Activated CD8-positive, alpha-beta memory T cell treated with anti-CD3 and anti-CD28 coated beads, Interleukin-2, amount 50 U/mL, for 4 hours (primary cell): ENCODE measurements around the gene ARHGAP15.

Experiments used
- DNase-seq: peaks from one replicate; pipeline ENCODE4 v3.0.0-alpha.2; 2020

ARHGAP15 gene

DNA sequence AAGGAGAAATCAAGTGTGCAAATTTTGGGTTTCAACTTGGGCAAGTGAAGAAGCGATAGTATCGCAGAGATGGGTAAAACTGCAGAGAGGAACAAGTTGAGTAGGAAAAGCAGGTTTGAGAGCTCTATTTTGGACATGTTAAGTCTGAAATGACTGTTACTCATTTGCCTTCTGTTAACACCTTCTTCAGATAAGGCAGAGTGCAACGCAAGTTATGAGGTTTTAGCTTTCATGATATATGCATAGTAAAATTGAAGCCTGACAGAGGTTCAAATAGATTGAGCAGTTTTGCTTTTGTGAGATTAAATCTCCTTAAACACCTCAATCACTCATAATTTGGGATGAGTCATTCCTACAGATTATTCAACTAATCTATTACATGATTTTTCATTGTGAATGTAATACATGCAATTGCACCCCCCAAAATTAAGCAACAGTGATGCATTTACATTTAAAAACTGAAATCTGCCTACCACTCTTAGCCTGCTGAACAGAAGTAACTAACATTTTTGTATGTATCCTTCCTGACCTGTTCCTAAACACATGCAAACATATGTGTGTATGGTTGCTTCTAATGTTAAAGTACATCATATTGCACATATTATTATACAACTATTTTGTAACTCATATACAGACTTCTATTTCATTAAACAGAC lies 575.4 kb downstream of the ARHGAP15 start:
- no peak for DNase-seq

DNA sequence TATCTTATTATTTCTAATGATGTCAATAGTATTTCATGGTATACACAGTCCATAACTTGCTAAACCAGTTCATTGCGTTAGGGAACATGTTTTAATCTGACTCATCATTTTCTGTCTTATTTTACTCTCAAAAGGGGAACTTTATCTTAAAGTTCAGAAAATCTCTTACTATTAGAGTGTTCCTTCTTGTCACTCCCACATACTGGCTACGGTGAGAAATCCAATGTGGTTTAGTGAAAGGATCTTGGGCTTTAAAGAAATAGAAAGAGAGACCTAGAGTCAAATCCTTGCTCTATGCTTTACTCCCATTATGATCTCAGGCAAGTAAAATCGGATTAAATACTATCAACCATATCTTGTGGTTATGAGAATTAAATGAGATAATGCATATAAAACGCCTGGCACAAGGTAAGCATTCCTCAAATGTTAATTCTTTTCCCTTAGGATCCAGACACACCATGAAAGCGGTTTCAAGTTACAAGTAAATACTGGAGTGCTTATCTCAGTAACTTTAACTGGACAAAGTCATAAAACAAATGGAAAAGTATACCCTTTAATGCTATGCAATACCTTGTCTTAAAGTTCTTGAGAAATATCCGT lies 576.0 kb downstream of the ARHGAP15 start:
- DNase-seq, result no peak

DNA sequence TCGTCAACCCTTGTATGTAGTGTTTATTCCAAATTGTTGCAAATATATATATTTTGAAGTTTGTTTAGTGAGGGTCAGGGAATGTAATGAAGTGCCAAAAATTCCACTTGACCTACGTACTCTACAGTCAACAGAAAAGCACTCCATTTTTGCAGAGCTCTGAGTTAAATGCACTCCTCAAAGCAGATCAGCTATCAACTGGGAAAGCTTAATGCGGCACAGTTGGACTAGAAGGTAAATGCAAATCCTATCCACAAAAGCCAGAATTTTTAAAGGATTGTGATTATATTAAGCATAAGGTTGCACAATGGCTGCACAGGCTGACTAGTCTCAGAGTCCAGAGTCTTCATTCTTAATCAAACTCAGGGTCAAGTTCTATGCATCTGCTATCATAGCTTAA lies 577.1 kb downstream of the ARHGAP15 start:
- no peak for DNase-seq

DNA sequence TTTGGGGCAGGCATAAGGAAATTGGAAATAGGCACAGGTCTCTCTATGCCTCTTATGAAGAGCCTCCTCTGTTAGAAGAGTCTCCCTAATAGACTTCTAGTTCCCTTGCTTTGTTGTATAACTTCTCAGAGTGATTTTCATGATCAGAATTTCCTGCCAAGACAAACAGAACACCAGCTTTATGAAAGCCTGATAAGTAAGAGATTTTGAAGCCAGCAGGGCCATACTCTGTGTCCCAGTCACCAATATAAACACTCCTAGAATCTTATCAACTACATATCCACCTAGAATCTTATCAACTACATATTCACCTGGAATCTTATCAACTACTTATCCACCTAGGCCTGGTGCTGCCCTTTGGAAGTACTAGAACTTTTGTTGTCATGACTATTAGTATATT lies 579.5 kb downstream of the ARHGAP15 start:
- DNase-seq, result no peak

DNA sequence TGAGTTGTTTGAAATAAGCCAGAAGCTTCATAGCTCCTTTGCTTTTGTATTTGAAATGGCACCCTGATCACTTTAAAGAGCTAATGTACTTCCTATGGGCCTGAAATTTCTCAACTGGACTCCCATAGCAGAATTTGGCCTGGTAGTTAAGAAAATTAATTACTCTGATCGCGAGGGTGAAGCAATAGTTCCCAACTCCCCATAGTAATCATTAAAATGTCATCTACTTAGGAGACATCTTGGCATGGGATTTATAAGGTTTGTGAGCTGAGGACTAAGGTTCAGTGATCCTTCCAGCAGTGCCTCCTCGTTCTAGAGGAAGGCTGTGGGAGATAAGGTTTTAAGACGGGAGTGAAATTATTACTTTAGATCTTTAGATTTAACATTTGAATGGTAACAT lies 581.0 kb downstream of the ARHGAP15 start:
- DNase-seq, result no peak

DNA sequence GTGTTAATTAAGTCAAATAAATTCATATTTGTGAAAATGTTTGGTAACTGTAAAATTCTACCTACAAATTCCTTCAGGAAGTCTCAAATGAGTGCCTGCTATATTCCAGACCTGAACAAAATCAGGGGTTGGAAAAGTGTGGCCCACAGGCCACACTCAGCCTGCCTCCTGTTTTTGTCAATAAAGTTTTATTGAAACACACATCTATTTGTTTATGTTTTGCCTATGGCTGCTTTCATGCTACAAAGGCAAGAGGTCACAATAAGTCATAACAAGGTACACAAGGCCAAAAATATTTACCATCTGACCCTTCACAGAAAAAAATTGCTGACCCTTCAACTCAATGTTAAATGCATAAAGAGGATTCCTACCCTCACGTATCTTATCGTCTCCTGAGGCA lies 581.7 kb downstream of the ARHGAP15 start:
- DNase-seq, result no peak

DNA sequence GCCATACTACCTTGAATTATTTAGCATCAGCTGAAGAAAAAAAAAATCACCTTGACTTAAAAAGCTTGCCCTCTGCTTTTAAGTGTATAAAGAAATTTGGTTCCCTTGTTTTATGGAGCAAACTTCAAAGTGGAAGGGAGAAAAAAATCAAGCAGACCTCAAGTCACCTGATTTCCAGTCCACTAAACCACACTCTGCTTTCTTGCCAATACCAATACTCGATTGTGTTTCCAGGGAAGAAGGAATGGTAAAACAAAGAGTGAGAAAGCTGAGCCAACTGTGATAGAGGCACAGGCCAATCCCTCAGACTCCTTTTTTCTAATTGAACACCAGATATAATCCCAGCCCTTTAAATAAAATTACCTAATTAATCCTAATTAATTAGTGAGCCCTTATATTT lies 587.3 kb downstream of the ARHGAP15 start:
- DNase-seq, result no peak

DNA sequence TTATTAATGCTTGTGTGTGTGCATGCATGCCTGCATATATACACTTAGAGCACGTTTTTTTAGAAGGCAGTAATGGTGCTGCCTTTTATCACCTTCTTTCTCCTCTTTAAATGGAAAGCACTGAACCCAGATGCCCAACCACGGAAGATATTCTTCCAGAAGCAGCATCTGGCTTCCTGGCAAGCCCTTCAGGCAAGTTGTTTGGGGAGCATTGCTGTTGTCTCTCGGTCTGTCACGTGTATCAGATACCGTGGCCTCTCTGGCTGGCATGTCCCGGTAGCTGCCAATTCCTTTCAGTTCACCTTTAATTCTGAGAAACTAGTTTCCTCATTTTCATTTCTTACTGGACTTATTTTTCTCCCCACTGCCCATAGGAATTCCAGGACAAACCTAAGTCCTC lies 587.8 kb downstream of the ARHGAP15 start:
- no peak for DNase-seq

DNA sequence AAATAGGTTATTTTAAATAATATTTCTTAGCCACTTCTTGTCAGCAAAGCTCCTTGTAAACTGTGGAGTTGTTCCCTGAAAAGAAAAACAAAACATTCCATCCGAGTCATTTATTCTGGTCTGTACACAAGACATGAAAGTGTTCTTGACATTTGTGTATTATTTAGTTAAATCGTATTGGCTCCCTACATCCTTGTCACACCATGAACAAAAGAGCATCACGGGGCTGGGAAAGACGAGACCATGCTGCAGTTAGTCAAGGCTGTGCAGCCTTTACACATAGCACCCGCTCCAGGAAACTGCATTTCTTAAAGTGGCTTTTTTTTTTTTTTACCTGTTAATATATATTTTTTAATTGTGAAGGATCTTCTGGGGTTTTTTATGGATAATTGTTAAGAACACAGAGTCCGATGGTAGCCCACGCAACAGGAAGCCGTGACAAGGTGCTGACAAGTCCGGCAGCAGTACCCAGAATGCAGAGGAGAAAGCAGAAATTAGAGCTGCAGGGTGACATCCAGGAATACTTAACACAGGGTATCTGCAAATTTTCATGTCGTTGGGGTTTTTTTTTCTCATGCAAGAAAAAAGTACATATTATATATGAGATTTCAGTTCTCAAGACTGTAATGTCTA lies 588.4 kb downstream of the ARHGAP15 start:
- no peak for DNase-seq

DNA sequence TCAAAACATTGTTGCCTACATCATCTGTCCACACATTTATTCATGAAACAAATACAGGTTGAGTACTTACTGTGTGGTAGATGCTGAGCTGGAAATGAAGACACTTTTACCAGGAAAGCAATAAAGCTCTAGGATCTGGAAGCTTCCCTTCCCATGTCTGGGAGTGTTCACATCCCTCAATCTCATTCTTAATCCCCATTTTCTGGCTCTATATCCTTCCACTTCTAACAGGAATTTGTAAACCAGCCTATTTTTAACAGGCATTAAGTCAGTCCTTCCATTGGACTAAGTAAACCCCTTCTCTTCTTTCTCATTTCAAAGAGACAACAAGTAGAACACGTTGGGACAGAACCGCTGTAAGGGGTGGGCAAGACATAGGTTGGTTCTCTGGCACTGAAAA lies 589.5 kb downstream of the ARHGAP15 start:
- DNase-seq, result no peak

DNA sequence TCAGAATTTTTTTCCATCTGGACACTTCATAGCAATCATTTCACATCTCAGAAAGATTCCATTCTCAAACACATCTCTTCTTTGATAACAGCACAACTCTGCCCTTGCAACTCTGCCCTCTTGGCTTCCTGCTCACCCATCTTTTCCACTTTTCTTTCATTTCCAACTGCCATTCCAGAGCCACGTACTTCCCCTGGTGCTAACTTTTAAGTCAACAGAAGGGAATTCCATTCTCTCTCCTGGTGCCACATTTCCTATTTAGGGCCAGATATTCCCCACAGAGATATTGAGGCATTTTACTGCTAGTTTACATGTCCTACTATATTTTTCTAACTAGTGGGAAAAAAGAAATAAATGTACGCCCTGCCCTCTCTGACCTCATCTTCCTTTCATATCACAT lies 590.2 kb downstream of the ARHGAP15 start:
- DNase-seq, result no peak

DNA sequence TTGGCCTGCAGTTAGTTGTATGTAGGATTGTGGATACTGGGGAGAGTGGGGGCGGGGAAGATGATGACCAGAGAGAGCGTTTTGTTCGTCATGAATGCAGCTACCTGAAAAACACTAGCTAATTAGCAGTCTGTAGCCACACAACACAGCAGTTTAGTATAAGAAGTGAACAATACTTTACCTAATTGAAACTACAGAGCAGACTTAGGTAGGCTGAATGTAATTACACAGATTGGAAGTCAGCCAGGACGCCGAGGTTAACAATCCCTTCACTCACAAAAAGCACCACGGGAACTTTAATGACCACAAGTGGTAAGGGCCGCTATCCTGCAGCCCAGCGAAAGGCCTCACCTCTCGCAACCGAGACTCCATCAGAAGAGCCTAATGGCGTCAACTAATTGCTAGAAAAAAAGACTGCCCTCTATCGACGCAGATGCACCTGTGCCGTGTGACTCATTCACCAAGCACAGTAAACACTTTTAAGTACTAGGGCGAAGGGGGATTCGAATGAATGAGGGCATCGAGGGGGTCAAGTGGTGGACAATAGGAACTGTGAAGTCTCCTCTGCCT lies 591.0 kb downstream of the ARHGAP15 start:
- DNase-seq, result no peak

DNA sequence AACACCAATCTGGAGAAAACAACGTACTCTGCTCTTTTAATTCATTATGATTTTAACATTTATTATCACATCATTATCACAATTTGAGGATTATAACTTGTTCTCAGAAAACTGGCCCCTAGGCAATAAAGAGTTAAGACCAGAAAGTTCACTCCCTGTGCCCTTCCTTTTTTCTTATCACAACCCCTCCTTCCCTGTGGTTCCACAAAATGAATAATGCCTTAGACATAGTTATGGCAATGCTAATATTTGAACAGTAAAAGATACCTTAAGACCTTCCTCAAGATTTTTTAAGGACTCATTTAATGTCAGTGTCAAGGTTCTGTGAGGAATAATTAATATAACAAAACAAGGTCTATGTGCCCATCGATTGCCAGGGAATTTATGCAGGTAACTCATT lies 596.2 kb downstream of the ARHGAP15 start:
- DNase-seq, result no peak

DNA sequence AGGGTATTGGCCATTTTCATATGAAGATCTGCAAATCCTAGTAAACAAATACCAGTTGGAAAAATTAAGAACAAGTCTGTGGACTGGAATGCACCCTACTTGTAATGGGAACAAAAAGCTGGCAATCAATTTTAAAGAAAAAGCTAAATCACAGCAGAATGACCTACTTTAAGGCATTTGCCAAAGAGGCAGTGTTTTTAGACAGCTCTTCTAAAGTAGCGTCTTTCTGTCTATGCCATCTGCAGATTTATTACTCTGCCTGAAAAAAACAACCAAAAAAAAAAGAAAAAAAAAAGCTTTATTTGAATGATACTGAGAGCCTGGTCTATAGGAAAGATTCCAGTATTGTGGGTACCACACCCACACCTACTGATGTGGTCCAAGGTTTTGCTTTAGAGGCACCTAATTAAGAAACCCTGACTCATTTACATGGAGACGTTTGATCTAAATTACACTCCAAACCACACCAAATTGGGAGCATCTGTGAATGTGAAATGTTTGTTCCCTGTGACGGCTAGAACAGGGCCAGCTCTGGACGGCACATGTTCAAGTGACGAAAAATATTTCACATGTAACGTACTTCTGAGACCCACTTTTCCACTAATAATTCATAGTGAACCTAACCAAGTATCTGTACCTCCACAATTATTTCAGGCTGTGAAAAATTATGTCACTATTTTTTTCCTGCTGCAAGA lies 597.1 kb downstream of the ARHGAP15 start:
- DNase-seq, result no peak

DNA sequence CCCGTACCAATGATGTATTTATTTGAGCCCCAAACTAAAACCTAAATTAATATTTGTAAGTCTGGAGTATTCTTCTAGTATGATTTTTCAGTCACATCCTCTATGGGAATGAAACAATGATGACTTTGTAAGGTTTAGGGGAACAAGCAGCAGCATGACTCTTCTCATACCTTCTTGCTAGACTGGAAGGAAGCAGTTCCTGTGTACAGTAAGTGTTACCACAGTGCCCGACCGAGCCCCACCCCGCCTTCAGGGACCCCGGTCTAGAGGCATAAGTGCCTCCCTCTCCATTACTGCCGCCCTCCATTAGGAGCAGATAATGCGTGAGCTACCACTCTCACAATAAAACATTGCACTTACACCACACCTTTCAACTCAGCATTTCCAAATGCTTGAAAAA lies 599.3 kb downstream of the ARHGAP15 start:
- no peak for DNase-seq

DNA sequence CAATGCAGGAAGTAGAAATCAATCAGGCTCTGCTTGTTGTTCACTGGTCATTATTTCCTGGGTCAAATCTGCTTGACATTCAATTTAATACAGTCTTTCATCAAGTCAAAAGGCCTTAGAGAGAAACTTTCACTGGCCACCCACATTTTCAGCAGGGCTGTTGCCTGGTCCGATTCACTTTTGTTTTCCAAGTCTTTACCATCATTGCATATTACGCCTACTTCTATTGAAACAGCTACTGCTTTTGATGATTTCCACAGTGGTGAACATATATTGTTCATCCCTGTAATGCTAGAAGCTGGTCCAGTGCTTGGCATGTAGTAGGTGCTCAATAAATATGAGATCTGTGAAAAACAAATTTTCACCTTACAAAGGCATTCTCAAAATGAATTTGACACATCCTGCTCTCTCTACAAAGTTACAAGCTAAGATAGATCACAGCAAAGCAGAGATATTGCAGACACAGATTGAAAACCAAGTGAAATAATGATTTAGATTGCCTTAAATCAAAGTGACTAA lies 600.1 kb downstream of the ARHGAP15 start:
- no peak for DNase-seq

DNA sequence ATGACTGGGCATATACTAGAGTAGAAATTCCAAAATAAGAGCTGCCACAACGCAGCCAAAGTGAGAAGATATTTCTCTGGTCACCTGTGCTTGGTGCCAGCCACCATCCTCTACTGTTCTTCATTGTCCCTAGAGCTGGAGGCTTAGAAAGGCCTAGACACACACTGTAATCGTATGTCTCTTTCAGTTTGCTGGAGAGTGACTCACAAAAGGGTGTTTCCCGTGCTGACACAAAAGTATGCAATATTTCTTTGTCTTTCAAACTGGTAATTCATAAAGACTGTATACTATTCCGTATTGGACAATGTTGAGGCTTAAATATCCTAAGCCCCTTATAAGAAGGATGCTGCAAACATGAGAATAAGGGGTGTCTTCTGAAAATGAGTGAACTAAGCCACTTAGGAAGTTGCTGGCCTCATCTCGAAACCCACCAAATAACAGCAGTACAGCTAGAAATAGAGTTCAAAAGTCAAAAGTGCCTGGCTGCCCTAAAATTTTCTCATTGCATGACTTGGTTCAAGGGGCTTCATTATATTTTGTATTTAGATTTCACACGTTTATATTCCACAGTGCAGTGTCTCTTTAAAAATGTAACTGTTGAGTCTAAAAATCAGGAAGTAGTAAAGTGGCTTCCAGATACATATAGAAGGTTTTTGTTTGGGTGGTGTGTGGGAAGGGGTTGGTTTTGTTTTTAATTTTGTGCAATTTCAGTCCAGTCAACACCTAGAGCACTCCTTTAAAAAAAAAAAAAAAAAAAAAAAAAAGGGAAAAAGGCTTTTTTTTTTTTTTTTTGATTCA lies 601.1 kb downstream of the ARHGAP15 start:
- no peak for DNase-seq

DNA sequence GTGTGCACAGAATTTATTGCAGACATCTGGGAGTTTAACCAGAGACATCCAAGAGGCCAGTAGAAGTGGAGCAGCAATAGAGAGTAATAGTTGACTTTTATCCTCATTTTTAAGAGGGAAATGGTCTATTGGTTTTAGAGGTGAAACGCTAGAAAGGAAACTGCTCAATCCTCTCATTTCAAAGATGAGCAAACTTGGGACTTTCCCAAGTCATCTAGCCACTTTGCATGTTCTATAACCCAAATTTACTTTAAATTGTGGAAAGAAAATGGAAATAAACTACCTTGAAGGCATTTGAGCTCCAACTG lies 601.7 kb downstream of the ARHGAP15 start:
- no peak for DNase-seq

DNA sequence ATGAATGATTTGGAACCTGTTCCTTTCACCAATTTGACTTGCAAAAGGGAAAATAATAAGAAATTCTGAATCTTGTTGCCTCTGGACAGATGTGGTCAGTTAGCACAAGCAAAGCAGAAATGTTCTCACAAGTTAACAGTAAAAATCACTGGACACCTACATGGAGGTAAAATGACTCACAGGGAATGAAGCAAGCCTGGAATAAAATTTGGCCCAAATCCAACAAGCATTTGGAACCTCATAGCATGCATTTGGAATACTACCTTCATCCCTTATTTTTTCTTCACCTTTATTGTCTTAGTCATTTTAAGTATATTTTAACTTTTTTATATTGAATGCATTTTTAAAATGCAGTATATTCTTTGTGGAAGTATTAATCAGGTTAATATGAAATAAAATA lies 602.9 kb downstream of the ARHGAP15 start:
- DNase-seq, result no peak

DNA sequence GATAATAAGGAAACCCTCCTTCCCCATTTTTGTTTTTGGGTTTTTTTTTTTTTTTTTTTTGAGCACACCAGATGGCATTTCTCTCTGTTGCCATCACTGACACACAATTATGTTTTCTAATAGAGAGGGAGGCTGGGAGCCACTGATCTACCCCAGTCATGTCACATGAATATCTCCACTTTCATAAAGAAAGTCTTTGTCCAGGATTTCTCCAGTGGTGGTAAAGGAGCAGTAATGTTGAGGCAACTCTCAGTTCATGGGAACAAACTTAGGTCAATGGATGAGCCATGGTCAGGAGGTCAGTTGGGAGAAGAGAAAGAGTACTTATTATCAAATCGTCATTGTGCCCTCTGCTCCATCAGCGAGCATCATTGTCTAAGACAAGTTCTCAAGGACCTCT lies 603.7 kb downstream of the ARHGAP15 start:
- no peak for DNase-seq

DNA sequence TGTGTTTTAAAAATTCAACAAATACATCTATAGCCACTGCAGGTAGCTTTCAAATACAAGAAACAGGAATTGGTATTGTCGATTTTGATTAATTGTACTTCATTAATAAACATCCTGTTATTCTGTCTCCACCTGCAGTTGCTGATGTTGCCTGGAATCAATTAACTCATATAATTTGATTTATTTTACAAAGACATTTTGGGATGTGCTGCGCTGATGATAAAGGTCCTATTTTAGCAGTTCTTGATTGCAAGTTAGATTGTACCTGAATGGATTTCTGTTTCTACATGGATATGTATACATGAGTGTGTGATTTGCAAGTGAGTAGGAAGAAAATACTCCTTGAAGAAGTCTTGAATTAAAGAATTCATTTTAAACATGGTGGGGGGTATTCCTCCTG lies 605.3 kb downstream of the ARHGAP15 start:
- no peak for DNase-seq

DNA sequence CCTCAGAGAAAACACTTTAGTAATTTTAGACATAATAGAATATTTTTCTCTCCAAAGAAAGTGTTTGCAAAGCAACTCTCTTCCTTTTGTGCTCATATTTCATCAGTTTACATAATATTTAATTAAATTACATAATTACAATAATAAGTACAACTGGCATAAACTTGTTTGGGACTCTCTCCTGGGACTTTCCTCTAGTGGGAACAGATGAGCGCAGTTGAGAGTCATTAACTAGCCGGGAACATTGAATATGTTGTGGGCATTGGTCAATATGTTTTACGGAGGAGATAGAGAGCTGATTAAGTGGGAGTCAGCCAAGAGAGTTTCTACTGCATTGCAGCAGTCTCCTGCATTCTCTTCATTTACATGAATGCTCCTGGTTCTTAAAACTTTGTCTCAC lies 607.7 kb downstream of the ARHGAP15 start:
- no peak for DNase-seq

DNA sequence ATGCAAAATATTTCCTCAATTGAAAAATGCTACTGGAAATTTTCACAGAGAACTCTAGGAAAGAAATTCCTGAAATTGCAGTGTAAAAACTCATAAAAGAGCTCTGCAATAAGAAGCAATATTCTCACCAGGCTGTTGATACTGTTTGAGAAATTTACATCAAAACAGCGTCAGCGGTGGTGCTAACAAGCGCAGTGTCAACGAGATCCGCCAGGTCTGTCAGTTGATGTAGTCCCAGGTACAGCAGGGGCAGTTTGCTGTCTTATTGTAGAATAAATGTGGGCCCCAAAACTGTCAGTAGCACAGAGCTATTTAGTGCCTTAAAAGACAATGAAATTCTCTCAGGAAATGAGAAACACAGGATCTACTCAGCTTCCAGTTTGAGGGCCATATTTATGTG lies 611.2 kb downstream of the ARHGAP15 start:
- no peak for DNase-seq
